Vagina (tissue), 2 donors: Measurements from ENCODE around the gene LCE7A.

Source experiments
- CTCF ChIP-seq, 3 experiments: fragments of 450-650 bp in 2 of 3; fragments of 200-600 bp in 1 of 3; sonication (generic) in 1 of 3; IDR thresholded peaks; one replicate each; pipeline ENCODE4 v1.5.1; 2017 to 2019; ENCODE audit warnings: antibody characterized with exemption in 3 of 3, mild to moderate bottlenecking in 2 of 3, moderate library complexity in 2 of 3
- POLR2A ChIP-seq, 2 donors: fragments of 450-650 bp; IDR thresholded peaks; one replicate each; pipeline ENCODE4 v1.6.1; 2017; ENCODE audit warnings: antibody characterized with exemption in 2 of 2, mild to moderate bottlenecking in 2 of 2, moderate library complexity in 2 of 2
- POLR2AphosphoS5 ChIP-seq, 2 donors: sonication (generic); formaldehyde crosslinking; IDR thresholded peaks; one replicate each; pipeline ENCODE4 v1.9.0; 2017; ENCODE audit warnings: antibody characterized with exemption in 2 of 2, mild to moderate bottlenecking in 2 of 2, low read depth in 1 of 2; ENCODE audit not compliant: insufficient read depth in 1 of 2

DNA sequence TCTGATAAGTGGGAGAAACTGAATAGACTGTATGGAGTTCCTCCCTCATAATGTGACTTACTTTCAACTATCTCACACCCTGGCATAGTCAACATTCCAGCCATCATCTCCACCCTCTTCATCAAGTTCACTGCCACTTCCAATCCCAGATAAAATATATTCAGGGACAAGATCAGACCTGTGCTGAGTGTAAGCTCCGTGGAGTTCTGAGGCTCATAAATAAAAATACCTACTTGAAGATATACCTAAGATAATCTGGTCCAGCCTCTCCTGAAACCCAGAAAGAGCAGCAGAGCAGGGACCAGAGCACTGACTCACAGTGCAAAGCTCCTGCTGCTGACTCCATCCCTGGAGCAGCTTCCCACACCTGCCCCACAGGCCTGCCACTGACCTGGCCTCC lies 1.7 kb upstream of the LCE7A start:
- TF ChIP-seq CTCF (IDR thresholded peaks at IDR 0.05) (no peak), POLR2A (IDR thresholded peaks at IDR 0.05) (no peak), POLR2AphosphoS5 (IDR thresholded peaks at IDR 0.05; ENCODE audit: insufficient read depth in 1 of 2, low read depth in 1 of 2) (no peak)
